ENCODE results near the gene LYRM7. TPM values are rescaled to one million over a fixed set of nuclear protein-coding genes. Genes with fewer than 3 reads are reported as not detected.
A peak's percentile ranks its signal among the peaks of the same experiment; 100 is the strongest.

Gene LYRM7
- total RNA-seq, 2 experiments from 2014 or later: 14.4 to 25.5 TPM

- Histone ChIP-seq H3K4me3 (ENCODE audit: low read depth, low read length, poor library complexity, severe bottlenecking) (peak overlapping the region; percentile 74), H3K27ac (ENCODE audit: low read depth, low read length, poor library complexity, severe bottlenecking) (peak overlapping the region; percentile 75), H3K9me3 (ENCODE audit: low read length) (no peaks in the 10 kb centered on the region), H4K20me1 (ENCODE audit: insufficient read depth, low read length) (peaks cover 7% of the 10 kb centered on the region; the same call in 1 of the 2 replicates), H3K4me1 (ENCODE audit: insufficient read depth, low read length, poor library complexity, severe bottlenecking) (peaks cover 23% of the 10 kb centered on the region), H2AFZ (ENCODE audit: low read length) (peak overlapping the region; percentile 82; the same call in 1 of the 2 replicates), H3K36me3 (ENCODE audit: insufficient read depth, low read length) (peaks cover 43% of the 10 kb centered on the region), H3K79me2 (ENCODE audit: insufficient read depth, low read depth, low read length) (peaks cover 45% of the 10 kb centered on the region), H3K4me2 (ENCODE audit: low read length) (peak overlapping the region; percentile 83), H3K9me2 (ENCODE audit: insufficient read depth, low read length) (no peaks in the 10 kb centered on the region)
- TF ChIP-seq EZH2phosphoT487 (IDR thresholded peaks at IDR 0.05; ENCODE audit: borderline replicate concordance, low read depth, low read length): no peak
- peak; percentile 31; the same call in 1 of the 2 replicates for TF ChIP-seq CTCF (conservative IDR thresholded peaks at IDR 0.05; ENCODE audit: low read length)
- ChIA-PET POLR2A (interaction anchor here (0.6 to 1.9 kb wide), 13 partner anchors 9 to 218 kb away, joined by 3 to 12 read pairs (median 4); partner anchors contain the start of gene CDC42SE2), CTCF (ENCODE audit: unreplicated experiment) (interaction anchor here (0.6 to 1.3 kb wide), 2 partner anchors 217 kb away, joined by 3 to 9 read pairs; no protein-coding TSS in a partner anchor)
- intact Hi-C loops (cut with micrococcal nuclease; ENCODE audit: unreplicated experiment): loop anchor here (1.0 to 10.0 kb wide), 6 partner anchors 45 to 840 kb away; partner anchors contain the start of genes CDC42SE2, FNIP1 and RAPGEF6
- no TSS peak for BruUV-seq (replicated peaks)
- DNase-seq (ENCODE audit: low spot score): peak; percentile 86
These were observed 6.3 kb upstream of the LYRM7 start for GRCh38 chr5:131164191-131165118.

- no peaks in the 10 kb centered on the region for H3K9me2 ChIP-seq (ENCODE audit: insufficient read depth, low read length)
- intact Hi-C loops (cut with micrococcal nuclease; ENCODE audit: unreplicated experiment): loop anchor here (1.0 to 10.0 kb wide), 5 partner anchors 44 to 840 kb away; partner anchors contain the start of genes CDC42SE2, FNIP1 and RAPGEF6
- peak within 1 kb of the TSS; percentile 74 for H3K4me3 ChIP-seq (ENCODE audit: low read depth, low read length, poor library complexity, severe bottlenecking)
- peak within 1 kb of the TSS; percentile 83 for H3K4me2 ChIP-seq (ENCODE audit: low read length)
- ChIA-PET POLR2A (interaction anchor here (0.6 to 1.6 kb wide), 15 partner anchors 10 to 468 kb away, joined by 3 to 10 read pairs (median 4); no protein-coding TSS in a partner anchor), CTCF (ENCODE audit: unreplicated experiment) (interaction anchor here (1.0 to 1.3 kb wide), 3 partner anchors 44 to 217 kb away, joined by 3 to 9 read pairs (median 5); no protein-coding TSS in a partner anchor)
- BruUV-seq (replicated peaks): no TSS peak
- peak within 1 kb of the TSS; percentile 82 for H2AFZ ChIP-seq (ENCODE audit: low read length)
- peaks cover 35% of the 10 kb centered on the region for H3K36me3 ChIP-seq (ENCODE audit: insufficient read depth, low read length)
- peaks cover 43% of the 10 kb centered on the region for H3K79me2 ChIP-seq (ENCODE audit: insufficient read depth, low read depth, low read length)
- peak; percentile 97 for DNase-seq (ENCODE audit: low spot score)
- H3K4me1 ChIP-seq (ENCODE audit: insufficient read depth, low read length, poor library complexity, severe bottlenecking): peaks cover 28% of the 10 kb centered on the region
- no peak for TF ChIP-seq EZH2phosphoT487 (IDR thresholded peaks at IDR 0.05; ENCODE audit: borderline replicate concordance, low read depth, low read length)
- TF ChIP-seq CTCF (conservative IDR thresholded peaks at IDR 0.05; ENCODE audit: low read length): peak; percentile 29; the same call in 1 of the 2 replicates
- peaks cover 7% of the 10 kb centered on the region; the same call in 1 of the 2 replicates for H4K20me1 ChIP-seq (ENCODE audit: insufficient read depth, low read length)
- no peaks in the 10 kb centered on the region for H3K9me3 ChIP-seq (ENCODE audit: low read length)
- H3K27ac ChIP-seq (ENCODE audit: low read depth, low read length, poor library complexity, severe bottlenecking): peak within 1 kb of the TSS; percentile 75
These were observed 5.5 kb upstream of the LYRM7 start, which contains the start of gene HINT1 for GRCh38 chr5:131165119-131165727. Gene HINT1 (minus strand): TSS chr5:131165256. CDS start chr5:131165205, 51 bp downstream.
